ENCODE measurements around the gene MICAL2. TPM values are rescaled to one million over a fixed set of nuclear protein-coding genes. Genes with fewer than 3 reads are reported as not detected.

The MICAL2 gene
- total RNA-seq, 4 donors from 2014 or later: 27.4 to 63.6 (median 51.9) TPM

GRCh38 chr11:12196872-12197271, 86.5 kb downstream of the MICAL2 start:
- Histone ChIP-seq H3K4me1 (peaks cover 16 to 24% of the 10 kb centered on the region in 2 donors), H3K9me3 (no peaks in the 10 kb centered on the region), H3K27me3 (no peaks in the 10 kb centered on the region), H3K36me3 (no peaks in the 10 kb centered on the region), H3K27ac (no peak overlapping the region), H3K4me3 (replicated peaks in 1 of 3) (no peak overlapping the region)
- intact Hi-C loops (cut with DNase I): no loop called here
- no peak for DNase-seq
- TF ChIP-seq CTCF (IDR thresholded peaks at IDR 0.05): no peak
- no peak for TF ChIP-seq POLR2A (IDR thresholded peaks at IDR 0.05)

- intact Hi-C loops (cut with DNase I): no loop called here
- no peak for TF ChIP-seq POLR2A (IDR thresholded peaks at IDR 0.05)
- no peak for TF ChIP-seq CTCF (IDR thresholded peaks at IDR 0.05)
- Histone ChIP-seq H3K9me3 (no peaks in the 10 kb centered on the region), H3K4me3 (replicated peaks in 1 of 3) (no peak overlapping the region), H3K4me1 (peaks cover 16 to 24% of the 10 kb centered on the region in 2 donors), H3K27me3 (no peaks in the 10 kb centered on the region), H3K36me3 (no peaks in the 10 kb centered on the region), H3K27ac (no peak overlapping the region)
- no peak for DNase-seq
- 82 to 95% methylated on average over 7 to 8 of the region's 8 CpGs for WGBS, 2 donors
These were observed 88.1 kb downstream of the MICAL2 start for GRCh38 chr11:12198251-12199222.

GRCh38 chr11:12199231-12199948, 89.0 kb downstream of the MICAL2 start:
- no peak for TF ChIP-seq POLR2A (IDR thresholded peaks at IDR 0.05)
- TF ChIP-seq CTCF (IDR thresholded peaks at IDR 0.05): no peak
- 81 to 83% methylated on average over 13 of the region's 13 CpGs for WGBS, 2 donors
- Histone ChIP-seq H3K9me3 (no peaks in the 10 kb centered on the region), H3K27me3 (no peaks in the 10 kb centered on the region), H3K4me3 (replicated peaks in 1 of 3) (no peak overlapping the region), H3K36me3 (no peaks in the 10 kb centered on the region), H3K4me1 (peaks cover 16 to 24% of the 10 kb centered on the region in 2 donors), H3K27ac (no peak overlapping the region)
- intact Hi-C loops (cut with DNase I): no loop called here
- DNase-seq: no peak

GRCh38 chr11:12200279-12200990, 90.0 kb downstream of the MICAL2 start:
- Histone ChIP-seq H3K36me3 (peaks cover 0 to 3% of the 10 kb centered on the region in 2 donors), H3K4me3 (replicated peaks in 1 of 3) (no peak overlapping the region), H3K4me1 (peaks cover 16 to 24% of the 10 kb centered on the region in 2 donors), H3K27me3 (no peaks in the 10 kb centered on the region), H3K27ac (peak overlapping the region in 2 of 3 donors; percentile 64 to 69), H3K9me3 (no peaks in the 10 kb centered on the region)
- DNase-seq: peak; percentile 21 to 40
- WGBS, 2 donors: 54 to 60% methylated on average over 14 of the region's 14 CpGs
- intact Hi-C loops (cut with DNase I): no loop called here
- TF ChIP-seq POLR2A (IDR thresholded peaks at IDR 0.05): no peak
- no peak for TF ChIP-seq CTCF (IDR thresholded peaks at IDR 0.05)

All from thyroid gland (tissue), 4 donors.